Measurements from ENCODE around the gene TNRC18. TPM values are rescaled to one million over a fixed set of nuclear protein-coding genes. Genes with fewer than 3 reads are reported as not detected.
"Not testable (repeated sequence)": the region's sequence is repeated elsewhere in the genome, so short reads cannot be mapped to it uniquely, and the experiment has no call there.

TNRC18 gene, protein sequence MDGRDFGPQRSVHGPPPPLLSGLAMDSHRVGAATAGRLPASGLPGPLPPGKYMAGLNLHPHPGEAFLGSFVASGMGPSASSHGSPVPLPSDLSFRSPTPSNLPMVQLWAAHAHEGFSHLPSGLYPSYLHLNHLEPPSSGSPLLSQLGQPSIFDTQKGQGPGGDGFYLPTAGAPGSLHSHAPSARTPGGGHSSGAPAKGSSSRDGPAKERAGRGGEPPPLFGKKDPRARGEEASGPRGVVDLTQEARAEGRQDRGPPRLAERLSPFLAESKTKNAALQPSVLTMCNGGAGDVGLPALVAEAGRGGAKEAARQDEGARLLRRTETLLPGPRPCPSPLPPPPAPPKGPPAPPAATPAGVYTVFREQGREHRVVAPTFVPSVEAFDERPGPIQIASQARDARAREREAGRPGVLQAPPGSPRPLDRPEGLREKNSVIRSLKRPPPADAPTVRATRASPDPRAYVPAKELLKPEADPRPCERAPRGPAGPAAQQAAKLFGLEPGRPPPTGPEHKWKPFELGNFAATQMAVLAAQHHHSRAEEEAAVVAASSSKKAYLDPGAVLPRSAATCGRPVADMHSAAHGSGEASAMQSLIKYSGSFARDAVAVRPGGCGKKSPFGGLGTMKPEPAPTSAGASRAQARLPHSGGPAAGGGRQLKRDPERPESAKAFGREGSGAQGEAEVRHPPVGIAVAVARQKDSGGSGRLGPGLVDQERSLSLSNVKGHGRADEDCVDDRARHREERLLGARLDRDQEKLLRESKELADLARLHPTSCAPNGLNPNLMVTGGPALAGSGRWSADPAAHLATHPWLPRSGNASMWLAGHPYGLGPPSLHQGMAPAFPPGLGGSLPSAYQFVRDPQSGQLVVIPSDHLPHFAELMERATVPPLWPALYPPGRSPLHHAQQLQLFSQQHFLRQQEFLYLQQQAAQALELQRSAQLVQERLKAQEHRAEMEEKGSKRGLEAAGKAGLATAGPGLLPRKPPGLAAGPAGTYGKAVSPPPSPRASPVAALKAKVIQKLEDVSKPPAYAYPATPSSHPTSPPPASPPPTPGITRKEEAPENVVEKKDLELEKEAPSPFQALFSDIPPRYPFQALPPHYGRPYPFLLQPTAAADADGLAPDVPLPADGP (N-terminal part only)
- total RNA-seq (2014; rRNA removed; shearing (Covaris generic)), result 44.3 and 61.9 TPM in 2 replicates

DNA sequence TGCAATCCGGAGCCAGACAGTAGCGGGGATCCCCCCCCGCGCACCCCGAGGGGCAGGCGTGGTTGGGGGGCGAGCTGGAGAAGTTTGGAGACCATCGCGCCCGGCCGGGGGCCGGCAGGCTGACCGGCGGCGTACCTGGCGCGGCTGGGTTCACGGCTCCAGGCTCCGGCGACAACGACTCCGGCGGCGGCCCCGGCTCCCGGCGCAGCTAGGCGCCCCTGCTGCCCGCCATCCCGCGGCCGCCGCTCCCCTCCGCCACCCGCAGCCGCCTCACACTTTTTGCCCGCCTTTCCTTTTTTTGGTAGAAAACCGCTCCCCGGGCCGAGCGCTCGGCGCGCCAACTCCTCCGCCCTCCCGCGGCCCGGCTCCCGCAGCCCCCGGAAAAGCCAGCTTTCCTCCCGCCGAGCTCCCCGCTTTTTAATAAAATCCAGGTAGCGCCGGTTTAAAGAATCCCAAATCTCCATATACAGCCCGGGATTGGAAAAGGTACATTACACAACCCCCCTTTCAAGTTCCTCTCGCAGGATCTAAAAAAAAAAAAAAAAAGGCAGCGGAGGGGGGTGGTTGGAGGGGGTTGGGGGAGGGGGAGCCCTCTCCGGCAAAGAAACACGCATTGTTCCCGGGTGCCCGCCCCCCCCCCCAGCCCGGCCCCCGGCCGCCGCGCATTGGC is at the start of gene TNRC18:
TSS of gene TNRC18 (minus strand) at position 529 of the 670 bp plus-strand sequence. CDS start 2,588 bp downstream, outside the sequence.
- H3K4me3 ChIP-seq (ENCODE audit: insufficient read depth, low read depth, low read length), result peak within 1 kb of the TSS; percentile 74
- no peaks in the 10 kb centered on the region for H3K36me3 ChIP-seq (replicated peaks; ENCODE audit: control insufficient read depth, insufficient read depth, low read length)
- peaks cover 64% of the 10 kb centered on the region for H3K27me3 ChIP-seq (ENCODE audit: control insufficient read depth, insufficient read depth, low read length)
- DNase-seq, result peak; percentile 84

DNA sequence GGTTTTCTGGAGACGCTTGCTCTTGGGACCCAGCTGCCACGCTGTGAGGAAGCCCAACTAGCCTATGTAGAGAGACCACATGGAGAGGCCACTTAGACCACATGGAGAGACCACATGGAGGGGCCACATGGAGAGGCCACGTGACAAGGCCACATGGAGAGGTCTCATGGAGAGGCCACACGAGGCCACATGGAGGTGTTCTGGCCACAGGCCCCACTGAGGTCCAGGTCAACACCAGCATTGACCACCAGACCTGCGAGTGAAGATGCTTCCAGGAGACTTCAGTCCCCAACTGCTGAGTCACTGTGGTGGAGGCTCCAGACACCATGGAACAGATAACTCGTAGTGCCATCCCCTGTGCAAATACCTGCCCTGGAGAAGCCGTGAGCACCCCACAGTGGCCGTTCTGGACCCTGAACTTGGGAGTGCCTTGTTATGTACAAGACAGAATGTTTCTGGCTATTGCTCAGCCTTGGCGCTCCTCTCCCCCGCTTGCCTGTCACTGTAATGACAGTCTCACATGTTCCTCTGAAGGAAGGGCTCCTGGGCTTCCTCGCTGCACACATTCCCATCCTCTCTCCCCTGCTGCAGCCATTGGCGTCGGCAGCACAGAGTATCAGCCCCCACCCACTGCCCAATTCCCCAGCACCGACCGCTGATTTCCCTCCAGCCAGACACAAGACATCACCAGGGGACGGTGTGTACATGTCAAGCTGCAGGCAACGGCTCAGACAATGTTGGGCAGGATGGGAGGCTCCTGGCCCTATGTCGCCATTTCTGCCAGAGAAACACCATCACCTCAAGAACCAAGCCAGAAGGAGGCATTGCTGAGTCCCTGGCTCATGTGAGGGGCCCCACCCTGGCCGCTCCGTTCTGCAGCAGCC is 49.0 kb upstream of the TNRC18 start:
- Histone ChIP-seq H3K27me3 (ENCODE audit: control insufficient read depth, insufficient read depth, low read length) (no peaks in the 10 kb centered on the region), H3K4me3 (ENCODE audit: insufficient read depth, low read depth, low read length) (no peak overlapping the region), H3K36me3 (replicated peaks; ENCODE audit: control insufficient read depth, insufficient read depth, low read length) (no peaks in the 10 kb centered on the region)
- peak; percentile 60 for DNase-seq

DNA sequence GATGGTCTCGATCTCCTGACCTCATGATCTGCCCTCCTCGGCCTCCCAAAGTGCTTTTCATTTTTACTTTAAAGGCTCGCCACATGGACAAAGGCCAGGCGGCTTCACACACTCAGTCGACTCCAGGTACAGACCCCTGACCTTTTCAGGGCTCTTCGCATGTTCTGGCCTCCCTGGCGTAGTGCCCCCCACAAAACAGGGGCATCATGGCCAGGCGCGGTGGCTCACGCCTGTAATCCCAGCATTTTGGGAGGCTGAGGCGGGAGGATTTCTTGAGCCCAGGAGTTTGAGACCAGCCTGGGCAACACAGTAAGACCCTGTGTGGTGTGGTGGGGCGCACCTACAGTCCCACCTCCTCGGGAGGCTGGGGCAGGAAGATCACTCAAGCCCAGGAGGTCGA is 48.0 kb upstream of the TNRC18 start:
- H3K4me3 ChIP-seq (ENCODE audit: insufficient read depth, low read depth, low read length); DNase-seq; H3K36me3 ChIP-seq (replicated peaks; ENCODE audit: control insufficient read depth, insufficient read depth, low read length); H3K27me3 ChIP-seq (ENCODE audit: control insufficient read depth, insufficient read depth, low read length): not testable (repeated sequence)

DNA sequence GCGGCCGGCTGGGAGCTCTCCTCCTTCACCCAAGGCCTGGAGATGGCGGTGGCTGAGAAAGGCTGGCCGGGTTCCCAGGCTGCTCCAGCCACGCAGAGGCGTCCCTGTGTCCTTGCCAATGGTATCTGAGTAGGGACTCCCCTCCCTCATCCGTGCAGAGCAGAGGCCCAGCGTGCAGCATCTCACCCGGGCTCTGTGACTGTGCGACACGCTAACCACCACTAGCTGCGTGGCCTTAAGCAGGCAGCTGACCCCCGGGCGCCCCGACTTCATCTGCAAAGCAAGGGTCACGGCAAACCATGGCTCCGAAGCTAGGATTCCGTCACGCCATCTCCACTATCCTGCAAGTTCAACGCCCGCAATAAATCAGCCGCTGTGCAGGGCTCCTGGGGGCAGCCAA is 47.2 kb upstream of the TNRC18 start:
- H3K36me3 ChIP-seq (replicated peaks; ENCODE audit: control insufficient read depth, insufficient read depth, low read length), result no peaks in the 10 kb centered on the region
- H3K27me3 ChIP-seq (ENCODE audit: control insufficient read depth, insufficient read depth, low read length), result no peaks in the 10 kb centered on the region
- peak; percentile 56 for DNase-seq
- no peak overlapping the region for H3K4me3 ChIP-seq (ENCODE audit: insufficient read depth, low read depth, low read length)

DNA sequence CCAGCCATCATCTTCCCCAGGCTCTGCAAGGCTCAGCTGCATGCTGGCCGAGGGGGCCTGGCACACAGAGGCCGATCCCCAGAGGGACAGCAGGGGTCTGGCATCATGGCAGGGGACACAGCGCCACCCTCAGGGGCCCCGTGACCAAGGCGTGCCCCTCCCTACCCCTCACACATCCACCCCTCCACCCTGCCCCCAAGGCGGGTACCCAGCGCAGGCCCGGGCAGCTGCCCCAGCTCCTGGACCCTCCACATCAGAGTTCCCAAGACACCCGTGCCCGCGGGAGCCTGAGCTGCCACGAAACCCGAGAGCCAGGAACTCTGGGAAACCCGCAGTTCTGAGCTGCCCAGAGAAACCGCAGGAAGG is 46.5 kb upstream of the TNRC18 start:
- peak; percentile 83 for DNase-seq
- H3K4me3 ChIP-seq (ENCODE audit: insufficient read depth, low read depth, low read length), result no peak overlapping the region
- H3K36me3 ChIP-seq (replicated peaks; ENCODE audit: control insufficient read depth, insufficient read depth, low read length), result no peaks in the 10 kb centered on the region
- H3K27me3 ChIP-seq (ENCODE audit: control insufficient read depth, insufficient read depth, low read length), result no peaks in the 10 kb centered on the region

DNA sequence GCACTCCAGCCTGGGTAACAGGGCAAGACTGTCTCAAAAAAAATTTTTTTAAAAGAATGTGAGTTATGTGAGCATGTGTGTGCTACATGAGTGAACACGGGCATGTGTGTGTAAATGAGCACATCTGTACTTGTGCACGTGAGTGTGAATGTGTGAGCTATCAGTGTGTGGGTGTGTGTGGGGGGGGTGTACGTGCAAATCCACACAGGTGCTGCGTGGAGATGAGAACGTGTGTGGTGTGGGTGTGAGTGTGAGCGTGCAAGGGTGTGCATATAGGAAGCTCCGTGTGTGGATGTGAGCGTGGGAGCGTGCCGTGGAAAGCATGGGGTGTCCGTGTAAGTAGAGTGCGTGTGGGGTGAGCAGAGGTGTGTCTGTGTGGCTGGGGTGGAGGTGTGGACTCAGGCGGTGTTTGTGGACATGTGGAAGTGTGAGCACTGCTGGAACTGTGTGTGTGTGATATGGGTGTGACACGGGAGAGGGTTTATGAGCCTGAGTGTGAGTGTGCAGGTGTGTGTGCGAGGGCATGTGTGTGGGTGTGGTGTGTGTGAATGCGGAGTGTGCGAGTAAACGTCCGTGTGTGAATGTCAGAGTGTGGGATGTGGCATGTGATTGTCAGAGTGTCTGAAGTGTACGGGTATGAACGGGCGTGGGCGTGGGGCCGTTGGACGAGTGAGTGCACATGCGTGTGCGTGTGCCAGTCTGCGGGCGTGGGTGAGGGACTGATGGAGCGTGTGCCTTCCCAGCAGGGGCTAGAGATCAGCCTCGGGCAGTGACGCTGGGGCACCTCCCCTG is 45.9 kb upstream of the TNRC18 start:
- no peak for DNase-seq
- Histone ChIP-seq H3K27me3 (ENCODE audit: control insufficient read depth, insufficient read depth, low read length) (no peaks in the 10 kb centered on the region), H3K4me3 (ENCODE audit: insufficient read depth, low read depth, low read length) (no peak overlapping the region), H3K36me3 (replicated peaks; ENCODE audit: control insufficient read depth, insufficient read depth, low read length) (no peaks in the 10 kb centered on the region)

DNA sequence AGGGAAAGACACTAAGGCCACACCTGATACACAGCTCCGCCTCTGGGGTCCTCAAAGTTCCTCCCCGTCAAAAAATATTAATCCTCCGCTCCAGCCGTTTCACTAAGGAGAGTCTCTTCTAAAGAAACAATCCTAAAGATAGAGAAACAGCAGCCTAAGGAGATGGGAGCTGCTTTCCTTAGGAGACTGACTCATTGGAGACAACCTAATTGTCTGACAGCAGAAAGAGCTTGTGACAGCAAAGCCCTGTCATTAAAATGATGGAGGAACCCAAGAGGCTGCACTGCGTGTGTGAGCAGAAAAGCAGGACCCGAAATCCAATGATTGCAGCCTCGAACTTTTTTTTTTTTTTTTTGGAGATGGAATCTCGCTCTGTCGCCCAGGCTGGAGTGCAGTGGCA is 44.0 kb upstream of the TNRC18 start:
- DNase-seq, result no peak
- Histone ChIP-seq H3K27me3 (ENCODE audit: control insufficient read depth, insufficient read depth, low read length) (no peaks in the 10 kb centered on the region), H3K36me3 (replicated peaks; ENCODE audit: control insufficient read depth, insufficient read depth, low read length) (no peaks in the 10 kb centered on the region), H3K4me3 (ENCODE audit: insufficient read depth, low read depth, low read length) (no peak overlapping the region)

DNA sequence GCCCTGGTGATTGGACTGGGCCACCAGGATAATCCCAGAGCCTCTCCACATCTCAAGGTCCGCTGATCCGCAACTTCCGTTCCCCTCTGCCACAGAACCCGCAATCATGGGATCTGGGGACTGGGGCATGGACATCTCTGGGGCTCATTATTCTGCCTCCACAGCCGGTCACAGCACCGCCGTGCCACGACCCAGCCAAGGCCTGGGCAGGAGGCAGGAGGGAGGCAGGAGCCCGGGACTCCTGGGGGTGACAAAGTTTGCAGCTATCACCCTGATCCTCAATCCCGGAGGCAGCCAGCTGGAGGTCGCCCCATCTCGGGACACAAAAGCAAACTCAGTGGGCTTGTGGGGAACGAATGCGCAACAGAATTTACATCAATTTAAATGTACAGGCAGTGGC is 42.9 kb upstream of the TNRC18 start:
- DNase-seq, result no peak
- Histone ChIP-seq H3K27me3 (ENCODE audit: control insufficient read depth, insufficient read depth, low read length) (no peaks in the 10 kb centered on the region), H3K36me3 (replicated peaks; ENCODE audit: control insufficient read depth, insufficient read depth, low read length) (no peaks in the 10 kb centered on the region), H3K4me3 (ENCODE audit: insufficient read depth, low read depth, low read length) (no peak overlapping the region)

DNA sequence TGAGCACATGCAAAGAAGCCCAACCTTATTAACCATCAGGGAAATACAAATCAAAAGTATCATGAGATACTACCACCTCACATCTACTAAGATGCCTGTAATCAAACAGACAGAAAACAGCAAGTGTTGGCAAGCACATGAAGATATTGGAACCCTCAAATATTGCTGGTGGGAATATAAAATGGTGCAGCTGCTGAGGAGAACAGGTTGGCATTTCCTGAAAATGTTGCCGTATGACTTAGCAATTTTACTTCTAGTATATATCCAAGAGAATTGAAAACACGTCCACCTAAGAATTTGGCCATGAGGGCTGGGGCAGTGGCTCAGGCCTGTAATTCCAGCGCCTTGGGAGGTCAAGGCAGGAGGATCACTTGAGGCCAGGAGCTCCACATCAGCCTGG is 39.4 kb upstream of the TNRC18 start:
- DNase-seq, result no peak

DNA sequence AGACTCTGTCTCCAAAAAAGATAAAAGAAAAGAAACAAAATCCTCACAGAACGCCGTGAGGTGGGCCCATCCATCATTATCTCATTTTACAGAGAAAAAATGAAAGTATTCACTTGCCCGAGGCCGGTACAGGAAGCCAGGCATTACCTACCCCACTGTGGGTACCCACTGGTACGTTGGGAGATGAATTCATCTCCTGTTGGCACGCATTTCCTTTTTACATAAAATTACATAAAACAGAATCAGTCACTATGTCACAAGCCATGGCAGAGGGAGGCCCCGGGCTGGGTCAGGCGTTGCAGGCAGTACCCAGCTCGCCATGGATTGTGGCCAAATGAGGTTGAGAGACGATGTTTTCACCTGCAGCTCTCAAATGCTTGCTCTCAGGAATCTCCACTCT is 38.6 kb upstream of the TNRC18 start:
- Histone ChIP-seq H3K36me3 (replicated peaks; ENCODE audit: control insufficient read depth, insufficient read depth, low read length) (no peaks in the 10 kb centered on the region), H3K27me3 (ENCODE audit: control insufficient read depth, insufficient read depth, low read length) (no peaks in the 10 kb centered on the region), H3K4me3 (ENCODE audit: insufficient read depth, low read depth, low read length) (no peak overlapping the region)
- DNase-seq, result no peak

More for the DNA sequence above, 39.4 kb upstream of the TNRC18 start:
- Histone ChIP-seq H3K4me3 (ENCODE audit: insufficient read depth, low read depth, low read length) (no peak overlapping the region), H3K27me3 (ENCODE audit: control insufficient read depth, insufficient read depth, low read length) (no peaks in the 10 kb centered on the region), H3K36me3 (replicated peaks; ENCODE audit: control insufficient read depth, insufficient read depth, low read length) (no peaks in the 10 kb centered on the region)

DNA sequence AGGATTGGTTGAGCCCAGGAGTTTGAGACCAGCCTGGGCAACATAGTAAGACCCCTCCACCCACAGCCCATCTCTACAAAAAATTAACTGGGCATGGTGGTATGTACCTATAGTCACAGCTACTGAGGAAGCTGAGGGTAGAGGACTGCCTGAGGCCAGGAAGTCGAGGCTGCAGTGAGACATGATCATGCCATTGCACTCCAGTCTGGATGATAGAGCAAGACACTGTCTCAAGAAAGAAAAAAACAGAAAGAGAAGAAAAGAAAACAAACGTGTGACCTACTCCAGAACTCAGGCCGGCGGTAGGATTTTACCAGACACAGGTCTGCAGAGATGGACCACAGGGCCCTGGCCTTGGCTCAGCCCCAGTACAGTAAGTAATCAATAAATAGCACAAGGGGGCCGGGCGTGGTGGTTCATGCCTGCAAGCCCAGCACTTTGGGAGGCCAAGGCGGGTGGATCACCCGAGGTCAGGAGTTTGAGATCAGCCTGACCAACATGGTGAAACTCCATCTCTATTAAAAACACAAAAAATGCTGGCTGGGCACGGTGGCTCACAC is 35.4 kb upstream of the TNRC18 start:
- no peaks in the 10 kb centered on the region for H3K36me3 ChIP-seq (replicated peaks; ENCODE audit: control insufficient read depth, insufficient read depth, low read length)
- H3K27me3 ChIP-seq (ENCODE audit: control insufficient read depth, insufficient read depth, low read length), result no peaks in the 10 kb centered on the region; the same call in 1 of the 2 replicates
- DNase-seq, result no peak
- H3K4me3 ChIP-seq (ENCODE audit: insufficient read depth, low read depth, low read length), result no peak overlapping the region

DNA sequence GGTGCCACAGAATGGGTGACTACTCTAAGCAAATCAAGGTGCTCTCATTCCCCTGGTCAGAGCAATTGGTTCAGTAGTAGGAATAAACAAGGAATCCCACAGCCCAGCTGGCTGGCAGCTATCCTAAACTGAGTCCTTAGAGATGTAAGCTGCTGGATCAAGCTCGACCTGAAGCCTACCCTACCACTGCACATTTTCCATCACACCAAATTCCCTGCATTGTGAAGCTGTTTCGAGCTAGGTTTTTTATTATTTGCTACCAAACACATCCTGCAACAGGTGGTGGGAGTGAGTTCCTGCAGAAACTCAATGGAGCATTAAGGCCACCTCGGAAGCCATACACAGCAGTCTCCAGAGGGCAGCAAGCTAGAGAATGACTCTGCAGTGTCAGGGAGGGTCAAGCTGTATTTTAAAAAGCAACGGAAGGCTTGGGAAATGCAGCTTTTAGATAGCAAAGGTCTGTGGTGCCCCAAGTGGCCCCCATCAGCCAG is 33.7 kb upstream of the TNRC18 start:
- Histone ChIP-seq H3K27me3 (ENCODE audit: control insufficient read depth, insufficient read depth, low read length) (no peaks in the 10 kb centered on the region; the same call in 1 of the 2 replicates), H3K36me3 (replicated peaks; ENCODE audit: control insufficient read depth, insufficient read depth, low read length) (no peaks in the 10 kb centered on the region), H3K4me3 (ENCODE audit: insufficient read depth, low read depth, low read length) (no peak overlapping the region)
- DNase-seq, result peak; percentile 50

Measured in H7 (cell line).